ENCODE results near the gene GOLGA8O. TPM values are rescaled to one million over a fixed set of nuclear protein-coding genes. Genes with fewer than 3 reads are reported as not detected.
"Not testable (repeated sequence)": the region's sequence is repeated elsewhere in the genome, so short reads cannot be mapped to it uniquely, and the experiment has no call there.

Gene GOLGA8O
- total and polyA plus RNA-seq, 2 donors (not counting 3 experiments of a cell fraction or from before 2014, with no cell fraction given) = 0.08 to 2.1 TPM

DNA sequence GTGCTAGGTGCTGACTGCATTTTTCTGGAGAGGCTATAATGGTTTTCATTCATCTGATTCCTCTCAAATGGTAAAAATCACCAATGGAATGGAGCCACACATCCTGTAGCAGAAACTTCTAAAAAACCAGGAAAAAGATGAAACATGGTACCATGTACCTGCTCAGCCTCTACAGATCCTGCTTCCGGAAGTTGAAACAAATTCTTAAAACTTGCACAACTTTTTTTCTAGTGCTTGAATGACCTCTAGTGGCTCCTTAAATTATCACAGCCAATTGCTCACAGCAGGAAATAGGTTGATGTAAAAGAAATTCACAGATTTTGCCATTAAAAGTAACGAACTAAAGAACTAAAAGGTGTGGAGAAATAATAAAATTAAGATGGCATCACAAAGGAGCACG lies 47.5 kb downstream of the GOLGA8O start:
- DNase-seq (ENCODE audit: low read depth, low spot score); BruUV-seq (replicated peaks); H4K20me1 ChIP-seq (replicated peaks; ENCODE audit: control insufficient read depth, extremely low read depth, insufficient read depth, low read length); H3K36me3 ChIP-seq (ENCODE audit: control insufficient read depth in 2 of 2, extremely low read depth in 1 of 2, insufficient read depth in 2 of 2, low read length in 2 of 2); FAIRE-seq; H3K4me3 ChIP-seq (replicated peaks in 1 of 3; ENCODE audit: insufficient read depth in 1 of 3, low read depth in 1 of 3, low read length in 3 of 3); H3K9ac ChIP-seq (replicated peaks; ENCODE audit: extremely low read depth, insufficient read depth, low read length); H3K4me2 ChIP-seq (ENCODE audit: insufficient read depth, low read length); dilution Hi-C loops (cut with MboI; ENCODE audit: extremely low pct_ligation_motif_present, low sequenced_read_pairs); H3K27ac ChIP-seq (ENCODE audit: insufficient read depth, low read depth, low read length); H3K79me2 ChIP-seq (ENCODE audit: control insufficient read depth, insufficient read depth, low read length); H3K9me3 ChIP-seq (replicated peaks; ENCODE audit: control insufficient read depth, insufficient read depth, low read length); intact Hi-C loops (cut with micrococcal nuclease); H3K27me3 ChIP-seq (ENCODE audit: control insufficient read depth in 2 of 2, insufficient read depth in 2 of 2, low read length in 2 of 2); CTCF ChIA-PET; H3K4me1 ChIP-seq (ENCODE audit: control insufficient read depth, extremely low read depth, insufficient read depth, low read length); POLR2A ChIA-PET; H2AFZ ChIP-seq (ENCODE audit: low read depth, low read length); H3K9me1 ChIP-seq (replicated peaks; ENCODE audit: control insufficient read depth, extremely low read depth, insufficient read depth, low read length): not testable (repeated sequence)

DNA sequence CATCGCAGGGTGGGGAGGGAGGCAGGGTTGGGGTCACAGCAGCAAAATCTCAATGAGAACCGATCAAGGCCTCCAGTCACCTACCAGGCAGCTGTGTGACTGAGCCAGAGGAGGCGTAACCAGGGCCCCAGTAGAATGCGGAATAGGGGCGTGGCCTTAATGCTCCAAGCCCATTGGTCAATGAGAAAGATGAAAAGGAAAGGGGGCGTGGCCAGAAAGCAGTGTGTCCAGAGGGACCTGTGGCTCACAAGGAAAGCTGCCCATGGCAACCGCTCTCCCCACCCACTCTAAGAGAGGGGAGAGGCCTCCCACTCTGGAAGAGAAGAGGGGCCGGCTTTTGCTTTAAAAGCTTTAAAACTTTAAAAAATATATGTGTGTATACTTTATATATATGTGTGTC lies 52.2 kb downstream of the GOLGA8O start, which contains the start of gene GOLGA8K:
GOLGA8K (minus strand) TSS at position 101 of the 400 bp plus-strand sequence; CDS start at position 3, 98 bp downstream.
- H3K79me2 ChIP-seq (ENCODE audit: control insufficient read depth, insufficient read depth, low read length); intact Hi-C loops (cut with micrococcal nuclease); POLR2A ChIA-PET; H3K27ac ChIP-seq (ENCODE audit: insufficient read depth, low read depth, low read length); H3K9me1 ChIP-seq (replicated peaks; ENCODE audit: control insufficient read depth, extremely low read depth, insufficient read depth, low read length); H3K36me3 ChIP-seq (ENCODE audit: control insufficient read depth in 2 of 2, extremely low read depth in 1 of 2, insufficient read depth in 2 of 2, low read length in 2 of 2); H2AFZ ChIP-seq (ENCODE audit: low read depth, low read length); H3K27me3 ChIP-seq (ENCODE audit: control insufficient read depth in 2 of 2, insufficient read depth in 2 of 2, low read length in 2 of 2); H3K4me3 ChIP-seq (replicated peaks in 1 of 3; ENCODE audit: insufficient read depth in 1 of 3, low read depth in 1 of 3, low read length in 3 of 3); DNase-seq (ENCODE audit: low read depth, low spot score); BruUV-seq (replicated peaks); H4K20me1 ChIP-seq (replicated peaks; ENCODE audit: control insufficient read depth, extremely low read depth, insufficient read depth, low read length); H3K4me2 ChIP-seq (ENCODE audit: insufficient read depth, low read length); dilution Hi-C loops (cut with MboI; ENCODE audit: extremely low pct_ligation_motif_present, low sequenced_read_pairs); H3K9me3 ChIP-seq (replicated peaks; ENCODE audit: control insufficient read depth, insufficient read depth, low read length); CTCF ChIA-PET; H3K9ac ChIP-seq (replicated peaks; ENCODE audit: extremely low read depth, insufficient read depth, low read length); FAIRE-seq; H3K4me1 ChIP-seq (ENCODE audit: control insufficient read depth, extremely low read depth, insufficient read depth, low read length): not testable (repeated sequence)

GRCh38 chr15:32396522-32396921 lies 58.9 kb downstream of the GOLGA8O start:
- H4K20me1 ChIP-seq (replicated peaks; ENCODE audit: control insufficient read depth, extremely low read depth, insufficient read depth, low read length); H3K4me3 ChIP-seq (replicated peaks in 1 of 3; ENCODE audit: insufficient read depth in 1 of 3, low read depth in 1 of 3, low read length in 3 of 3); H3K9me3 ChIP-seq (replicated peaks; ENCODE audit: control insufficient read depth, insufficient read depth, low read length); intact Hi-C loops (cut with micrococcal nuclease); H3K9ac ChIP-seq (replicated peaks; ENCODE audit: extremely low read depth, insufficient read depth, low read length); POLR2A ChIA-PET; H3K27ac ChIP-seq (ENCODE audit: insufficient read depth, low read depth, low read length); H3K4me1 ChIP-seq (ENCODE audit: control insufficient read depth, extremely low read depth, insufficient read depth, low read length); BruUV-seq (replicated peaks); FAIRE-seq; H3K9me1 ChIP-seq (replicated peaks; ENCODE audit: control insufficient read depth, extremely low read depth, insufficient read depth, low read length); H3K36me3 ChIP-seq (ENCODE audit: control insufficient read depth in 2 of 2, extremely low read depth in 1 of 2, insufficient read depth in 2 of 2, low read length in 2 of 2); DNase-seq (ENCODE audit: low read depth, low spot score); CTCF ChIA-PET; H3K27me3 ChIP-seq (ENCODE audit: control insufficient read depth in 2 of 2, insufficient read depth in 2 of 2, low read length in 2 of 2); H3K79me2 ChIP-seq (ENCODE audit: control insufficient read depth, insufficient read depth, low read length); dilution Hi-C loops (cut with MboI; ENCODE audit: extremely low pct_ligation_motif_present, low sequenced_read_pairs); H3K4me2 ChIP-seq (ENCODE audit: insufficient read depth, low read length); H2AFZ ChIP-seq (ENCODE audit: low read depth, low read length): not testable (repeated sequence)

Small RNA genes lying within 50 kb of the gene (small RNA-seq; reads per million reads assigned to genes)
- gene AC135983.5 (ENCODE audit: insufficient read depth, insufficient read length, low read depth, low replicate concordance) (not detected), gene RF00096 (ENCODE audit: insufficient read depth, insufficient read length, low read depth, low replicate concordance) (not detected), gene RN7SL539P (ENCODE audit: insufficient read depth, insufficient read length, low read depth, low replicate concordance) (not detected)

Other genes with a start within 250 kb of the GOLGA8O start
- 2.0 and 3.8 TPM in 2 replicates for gene GOLGA8K, start 52.3 kb downstream of the GOLGA8O start, total RNA-seq
- gene GOLGA8K, start 52.3 kb downstream of the GOLGA8O start, polyA plus RNA-seq = 0.10 TPM in 1 of 2 replicates, not detected in the other
- 4.5 and 4.8 TPM in 2 replicates for gene GOLGA8N, start 137.8 kb upstream of the GOLGA8O start, total RNA-seq
- gene GOLGA8N, start 137.8 kb upstream of the GOLGA8O start, polyA plus RNA-seq = 1.2 and 1.6 TPM in 2 replicates
- 82.3 and 94.1 TPM in 2 replicates for gene ARHGAP11A, start 159.9 kb upstream of the GOLGA8O start, total RNA-seq
- 4.6 and 6.6 TPM in 2 replicates for gene ARHGAP11A, start 159.9 kb upstream of the GOLGA8O start, polyA plus RNA-seq
- gene SCG5, start 186.1 kb upstream of the GOLGA8O start, total RNA-seq = 2.1 and 3.3 TPM in 2 replicates
- 3.4 and 3.9 TPM in 2 replicates for gene SCG5, start 186.1 kb upstream of the GOLGA8O start, polyA plus RNA-seq